Measurements from ENCODE around the gene SLC5A11. TPM values are rescaled to one million over a fixed set of nuclear protein-coding genes. Genes with fewer than 3 reads are reported as not detected.

SLC5A11 gene
- total RNA-seq, 1 experiment from 2014 or later: not detected

DNA sequence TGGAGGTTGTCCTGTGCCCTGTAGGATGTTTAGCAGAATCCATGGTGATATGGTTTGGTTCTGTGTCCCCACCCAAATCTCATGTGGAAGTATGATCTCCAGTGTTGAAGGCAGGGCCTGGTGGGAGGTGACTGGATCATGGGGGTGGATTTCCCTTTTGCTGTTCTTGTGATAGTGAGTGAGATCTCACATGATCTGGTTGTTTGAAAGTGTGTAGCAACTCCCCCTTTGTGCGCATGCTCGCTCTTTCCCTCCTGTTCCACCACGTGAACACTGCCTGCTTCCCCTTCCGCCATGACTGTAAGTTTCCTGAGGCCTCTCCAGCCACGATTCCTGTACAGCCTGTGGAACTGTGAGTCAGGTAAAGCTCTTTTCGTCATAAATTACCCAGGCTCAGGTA lies 107.5 kb downstream of the SLC5A11 start (continued):
- TF ChIP-seq E2F1 (CRISPR knock-in tag; IDR thresholded peaks at IDR 0.05) (no peak), ZNF138 (CRISPR knock-in tag; conservative IDR thresholded peaks at IDR 0.05) (no peak)

DNA sequence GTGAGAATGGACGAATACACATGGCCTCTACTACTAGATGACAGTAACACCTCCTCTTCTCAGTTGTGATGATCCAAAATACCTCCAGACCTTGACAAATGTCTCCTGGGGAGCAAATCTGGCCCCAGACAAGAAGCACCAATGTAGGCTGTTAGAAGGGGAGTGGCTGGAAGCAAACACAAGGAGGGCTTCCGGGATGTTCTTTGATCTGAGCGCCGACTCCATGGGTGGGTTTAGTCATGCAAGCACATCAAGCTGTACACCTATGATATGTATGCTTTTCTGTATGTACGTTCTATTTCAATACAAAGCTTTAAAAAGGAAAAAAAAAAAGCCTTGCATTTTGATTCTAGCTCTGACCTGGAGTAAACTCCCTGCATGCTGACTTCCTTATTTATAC lies 108.0 kb downstream of the SLC5A11 start:
- H3K9me3 Mint-ChIP-seq: no peaks in the 10 kb centered on the region
- TF ChIP-seq, protein P1, sequence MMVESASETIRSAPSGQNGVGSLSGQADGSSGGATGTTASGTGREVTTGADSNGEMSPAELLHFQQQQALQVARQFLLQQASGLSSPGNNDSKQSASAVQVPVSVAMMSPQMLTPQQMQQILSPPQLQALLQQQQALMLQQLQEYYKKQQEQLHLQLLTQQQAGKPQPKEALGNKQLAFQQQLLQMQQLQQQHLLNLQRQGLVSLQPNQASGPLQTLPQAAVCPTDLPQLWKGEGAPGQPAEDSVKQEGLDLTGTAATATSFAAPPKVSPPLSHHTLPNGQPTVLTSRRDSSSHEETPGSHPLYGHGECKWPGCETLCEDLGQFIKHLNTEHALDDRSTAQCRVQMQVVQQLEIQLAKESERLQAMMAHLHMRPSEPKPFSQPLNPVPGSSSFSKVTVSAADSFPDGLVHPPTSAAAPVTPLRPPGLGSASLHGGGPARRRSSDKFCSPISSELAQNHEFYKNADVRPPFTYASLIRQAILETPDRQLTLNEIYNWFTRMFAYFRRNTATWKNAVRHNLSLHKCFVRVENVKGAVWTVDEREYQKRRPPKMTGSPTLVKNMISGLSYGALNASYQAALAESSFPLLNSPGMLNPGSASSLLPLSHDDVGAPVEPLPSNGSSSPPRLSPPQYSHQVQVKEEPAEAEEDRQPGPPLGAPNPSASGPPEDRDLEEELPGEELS (CRISPR knock-in tag; IDR thresholded peaks at IDR 0.05): no peak
- no peak for TF ChIP-seq TCF7 (CRISPR knock-in tag; IDR thresholded peaks at IDR 0.05; ENCODE audit: low read depth)
- TF ChIP-seq, protein P2, sequence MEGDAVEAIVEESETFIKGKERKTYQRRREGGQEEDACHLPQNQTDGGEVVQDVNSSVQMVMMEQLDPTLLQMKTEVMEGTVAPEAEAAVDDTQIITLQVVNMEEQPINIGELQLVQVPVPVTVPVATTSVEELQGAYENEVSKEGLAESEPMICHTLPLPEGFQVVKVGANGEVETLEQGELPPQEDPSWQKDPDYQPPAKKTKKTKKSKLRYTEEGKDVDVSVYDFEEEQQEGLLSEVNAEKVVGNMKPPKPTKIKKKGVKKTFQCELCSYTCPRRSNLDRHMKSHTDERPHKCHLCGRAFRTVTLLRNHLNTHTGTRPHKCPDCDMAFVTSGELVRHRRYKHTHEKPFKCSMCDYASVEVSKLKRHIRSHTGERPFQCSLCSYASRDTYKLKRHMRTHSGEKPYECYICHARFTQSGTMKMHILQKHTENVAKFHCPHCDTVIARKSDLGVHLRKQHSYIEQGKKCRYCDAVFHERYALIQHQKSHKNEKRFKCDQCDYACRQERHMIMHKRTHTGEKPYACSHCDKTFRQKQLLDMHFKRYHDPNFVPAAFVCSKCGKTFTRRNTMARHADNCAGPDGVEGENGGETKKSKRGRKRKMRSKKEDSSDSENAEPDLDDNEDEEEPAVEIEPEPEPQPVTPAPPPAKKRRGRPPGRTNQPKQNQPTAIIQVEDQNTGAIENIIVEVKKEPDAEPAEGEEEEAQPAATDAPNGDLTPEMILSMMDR (IDR thresholded peaks at IDR 0.05): no peak
- H3K4me1 Mint-ChIP-seq: no peaks in the 10 kb centered on the region
- POLR2A ChIA-PET: interaction anchor here (0.6 kb wide), 1 partner anchor 1455 kb away, joined by 3 read pairs; no protein-coding TSS in a partner anchor
- DNase-seq (ENCODE audit: low spot score): no peak
- H3K27me3 Mint-ChIP-seq (ENCODE audit: low read depth): no peaks in the 10 kb centered on the region
- no peak for ATAC-seq
- peaks cover 60% of the 10 kb centered on the region for H3K36me3 Mint-ChIP-seq
- no peak overlapping the region for H3K4me3 Mint-ChIP-seq
- CTCF ChIA-PET: no interaction called here
- no peak overlapping the region for H3K27ac Mint-ChIP-seq

DNA sequence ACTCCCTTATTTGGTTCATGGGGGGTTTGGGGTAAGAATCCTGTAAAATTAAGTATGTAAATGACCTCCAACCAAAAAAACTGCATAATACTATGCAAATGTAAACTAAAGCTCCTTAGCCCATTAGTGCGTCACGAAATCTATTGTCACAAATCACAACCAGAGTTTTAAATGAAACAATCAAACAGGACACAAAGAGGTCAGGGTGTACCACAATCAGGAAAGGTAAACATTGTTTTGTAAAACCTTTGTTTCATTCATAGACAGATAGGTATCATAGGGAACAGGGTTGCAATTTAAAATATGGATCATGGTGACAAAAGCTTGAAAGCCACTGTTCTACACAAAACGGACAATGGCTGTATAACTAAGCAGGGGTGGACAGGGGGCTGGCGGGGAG lies 108.4 kb downstream of the SLC5A11 start:
- peaks cover 63% of the 10 kb centered on the region for H3K36me3 Mint-ChIP-seq
- DNase-seq (ENCODE audit: low spot score): no peak
- POLR2A ChIA-PET: no interaction called here
- no peaks in the 10 kb centered on the region for H3K27me3 Mint-ChIP-seq (ENCODE audit: low read depth)
- no peaks in the 10 kb centered on the region for H3K4me1 Mint-ChIP-seq
- peak overlapping the region; percentile 56; the same call in 1 of the 2 replicates for H3K27ac Mint-ChIP-seq
- CTCF ChIA-PET: no interaction called here
- no peaks in the 10 kb centered on the region for H3K9me3 Mint-ChIP-seq
- no peak for ATAC-seq
- H3K4me3 Mint-ChIP-seq: no peak overlapping the region
- TF ChIP-seq, protein P3, sequence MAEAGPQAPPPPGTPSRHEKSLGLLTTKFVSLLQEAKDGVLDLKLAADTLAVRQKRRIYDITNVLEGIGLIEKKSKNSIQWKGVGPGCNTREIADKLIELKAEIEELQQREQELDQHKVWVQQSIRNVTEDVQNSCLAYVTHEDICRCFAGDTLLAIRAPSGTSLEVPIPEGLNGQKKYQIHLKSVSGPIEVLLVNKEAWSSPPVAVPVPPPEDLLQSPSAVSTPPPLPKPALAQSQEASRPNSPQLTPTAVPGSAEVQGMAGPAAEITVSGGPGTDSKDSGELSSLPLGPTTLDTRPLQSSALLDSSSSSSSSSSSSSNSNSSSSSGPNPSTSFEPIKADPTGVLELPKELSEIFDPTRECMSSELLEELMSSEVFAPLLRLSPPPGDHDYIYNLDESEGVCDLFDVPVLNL (CRISPR knock-in tag; IDR thresholded peaks at IDR 0.05; ENCODE audit: borderline replicate concordance, low read depth): no peak
- TF ChIP-seq NFATC4 (CRISPR knock-in tag; IDR thresholded peaks at IDR 0.05): no peak
- no peak for TF ChIP-seq RELA (CRISPR knock-in tag; IDR thresholded peaks at IDR 0.05; ENCODE audit: borderline replicate concordance)
- TF ChIP-seq, protein P4, sequence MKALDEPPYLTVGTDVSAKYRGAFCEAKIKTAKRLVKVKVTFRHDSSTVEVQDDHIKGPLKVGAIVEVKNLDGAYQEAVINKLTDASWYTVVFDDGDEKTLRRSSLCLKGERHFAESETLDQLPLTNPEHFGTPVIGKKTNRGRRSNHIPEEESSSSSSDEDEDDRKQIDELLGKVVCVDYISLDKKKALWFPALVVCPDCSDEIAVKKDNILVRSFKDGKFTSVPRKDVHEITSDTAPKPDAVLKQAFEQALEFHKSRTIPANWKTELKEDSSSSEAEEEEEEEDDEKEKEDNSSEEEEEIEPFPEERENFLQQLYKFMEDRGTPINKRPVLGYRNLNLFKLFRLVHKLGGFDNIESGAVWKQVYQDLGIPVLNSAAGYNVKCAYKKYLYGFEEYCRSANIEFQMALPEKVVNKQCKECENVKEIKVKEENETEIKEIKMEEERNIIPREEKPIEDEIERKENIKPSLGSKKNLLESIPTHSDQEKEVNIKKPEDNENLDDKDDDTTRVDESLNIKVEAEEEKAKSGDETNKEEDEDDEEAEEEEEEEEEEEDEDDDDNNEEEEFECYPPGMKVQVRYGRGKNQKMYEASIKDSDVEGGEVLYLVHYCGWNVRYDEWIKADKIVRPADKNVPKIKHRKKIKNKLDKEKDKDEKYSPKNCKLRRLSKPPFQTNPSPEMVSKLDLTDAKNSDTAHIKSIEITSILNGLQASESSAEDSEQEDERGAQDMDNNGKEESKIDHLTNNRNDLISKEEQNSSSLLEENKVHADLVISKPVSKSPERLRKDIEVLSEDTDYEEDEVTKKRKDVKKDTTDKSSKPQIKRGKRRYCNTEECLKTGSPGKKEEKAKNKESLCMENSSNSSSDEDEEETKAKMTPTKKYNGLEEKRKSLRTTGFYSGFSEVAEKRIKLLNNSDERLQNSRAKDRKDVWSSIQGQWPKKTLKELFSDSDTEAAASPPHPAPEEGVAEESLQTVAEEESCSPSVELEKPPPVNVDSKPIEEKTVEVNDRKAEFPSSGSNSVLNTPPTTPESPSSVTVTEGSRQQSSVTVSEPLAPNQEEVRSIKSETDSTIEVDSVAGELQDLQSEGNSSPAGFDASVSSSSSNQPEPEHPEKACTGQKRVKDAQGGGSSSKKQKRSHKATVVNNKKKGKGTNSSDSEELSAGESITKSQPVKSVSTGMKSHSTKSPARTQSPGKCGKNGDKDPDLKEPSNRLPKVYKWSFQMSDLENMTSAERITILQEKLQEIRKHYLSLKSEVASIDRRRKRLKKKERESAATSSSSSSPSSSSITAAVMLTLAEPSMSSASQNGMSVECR (CRISPR knock-in tag; IDR thresholded peaks at IDR 0.05; ENCODE audit: borderline replicate concordance): no peak
- TF ChIP-seq HMGXB4 (CRISPR knock-in tag; IDR thresholded peaks at IDR 0.05): no peak
- TF ChIP-seq, protein P5, sequence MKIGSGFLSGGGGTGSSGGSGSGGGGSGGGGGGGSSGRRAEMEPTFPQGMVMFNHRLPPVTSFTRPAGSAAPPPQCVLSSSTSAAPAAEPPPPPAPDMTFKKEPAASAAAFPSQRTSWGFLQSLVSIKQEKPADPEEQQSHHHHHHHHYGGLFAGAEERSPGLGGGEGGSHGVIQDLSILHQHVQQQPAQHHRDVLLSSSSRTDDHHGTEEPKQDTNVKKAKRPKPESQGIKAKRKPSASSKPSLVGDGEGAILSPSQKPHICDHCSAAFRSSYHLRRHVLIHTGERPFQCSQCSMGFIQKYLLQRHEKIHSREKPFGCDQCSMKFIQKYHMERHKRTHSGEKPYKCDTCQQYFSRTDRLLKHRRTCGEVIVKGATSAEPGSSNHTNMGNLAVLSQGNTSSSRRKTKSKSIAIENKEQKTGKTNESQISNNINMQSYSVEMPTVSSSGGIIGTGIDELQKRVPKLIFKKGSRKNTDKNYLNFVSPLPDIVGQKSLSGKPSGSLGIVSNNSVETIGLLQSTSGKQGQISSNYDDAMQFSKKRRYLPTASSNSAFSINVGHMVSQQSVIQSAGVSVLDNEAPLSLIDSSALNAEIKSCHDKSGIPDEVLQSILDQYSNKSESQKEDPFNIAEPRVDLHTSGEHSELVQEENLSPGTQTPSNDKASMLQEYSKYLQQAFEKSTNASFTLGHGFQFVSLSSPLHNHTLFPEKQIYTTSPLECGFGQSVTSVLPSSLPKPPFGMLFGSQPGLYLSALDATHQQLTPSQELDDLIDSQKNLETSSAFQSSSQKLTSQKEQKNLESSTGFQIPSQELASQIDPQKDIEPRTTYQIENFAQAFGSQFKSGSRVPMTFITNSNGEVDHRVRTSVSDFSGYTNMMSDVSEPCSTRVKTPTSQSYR (CRISPR knock-in tag; IDR thresholded peaks at IDR 0.05): no peak
- TF ChIP-seq ZNF232 (CRISPR knock-in tag; IDR thresholded peaks at IDR 0.05): no peak
- no peak for TF ChIP-seq TEAD1 (CRISPR knock-in tag; IDR thresholded peaks at IDR 0.05)
- no peak for TF ChIP-seq PREB (CRISPR knock-in tag; IDR thresholded peaks at IDR 0.05; ENCODE audit: borderline replicate concordance)
- TF ChIP-seq, protein P6, sequence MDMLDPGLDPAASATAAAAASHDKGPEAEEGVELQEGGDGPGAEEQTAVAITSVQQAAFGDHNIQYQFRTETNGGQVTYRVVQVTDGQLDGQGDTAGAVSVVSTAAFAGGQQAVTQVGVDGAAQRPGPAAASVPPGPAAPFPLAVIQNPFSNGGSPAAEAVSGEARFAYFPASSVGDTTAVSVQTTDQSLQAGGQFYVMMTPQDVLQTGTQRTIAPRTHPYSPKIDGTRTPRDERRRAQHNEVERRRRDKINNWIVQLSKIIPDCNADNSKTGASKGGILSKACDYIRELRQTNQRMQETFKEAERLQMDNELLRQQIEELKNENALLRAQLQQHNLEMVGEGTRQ (CRISPR knock-in tag; IDR thresholded peaks at IDR 0.05): no peak

Data from WTC11 (cell line).